Smooth muscle cell (in vitro differentiated cells): ENCODE measurements around the gene EXOC4. TPM values are rescaled to one million over a fixed set of nuclear protein-coding genes. Genes with fewer than 3 reads are reported as not detected.
"Not testable (repeated sequence)": the region's sequence is repeated elsewhere in the genome, so short reads cannot be mapped to it uniquely, and the experiment has no call there.

Source experiments
- DNase-seq: peaks from one replicate; lab custom pipeline; 2025; ENCODE audit not compliant: unreplicated experiment; lab: John Stamatoyannopoulos, UW
- H2AFZ ChIP-seq: fragments of 200-600 bp; sonication (generic); 2 replicates; pipeline ENCODE4 v1.6.0; 2016; ENCODE audit warnings: antibody characterized with exemption, low read depth, mild to moderate bottlenecking
- H3F3A ChIP-seq: fragments of 200-600 bp; sonication (generic); 2 replicates; pipeline ENCODE4 v1.6.0; 2017; ENCODE audit warnings: antibody characterized with exemption, low read depth
- H3K27ac ChIP-seq: fragments of 200-600 bp; sonication (generic); 2 replicates; pipeline ENCODE4 v1.5.1; 2016; ENCODE audit warnings: low read depth, mild to moderate bottlenecking
- H3K27me3 ChIP-seq: fragments of 200-600 bp; sonication (generic); 2 replicates; pipeline ENCODE4 v1.6.1; 2016; ENCODE audit warnings: low read depth, mild to moderate bottlenecking
- H3K36me3 ChIP-seq: fragments of 200-600 bp; sonication (generic); 2 replicates; pipeline ENCODE4 v1.5.1; 2016; ENCODE audit warnings: low read depth
- H3K4me1 ChIP-seq: fragments of 200-600 bp; sonication (generic); 2 replicates; pipeline ENCODE4 v1.5.1; 2016; ENCODE audit warnings: low read depth
- H3K4me2 ChIP-seq: fragments of 200-600 bp; sonication (generic); 2 replicates; pipeline ENCODE4 v1.6.0; 2016; ENCODE audit warnings: mild to moderate bottlenecking
- H3K4me3 ChIP-seq: fragments of 200-600 bp; sonication (generic); 2 replicates; pipeline ENCODE4 v1.5.1; 2016; ENCODE audit warnings: mild to moderate bottlenecking
- H3K79me2 ChIP-seq: fragments of 200-600 bp; sonication (generic); 2 replicates; pipeline ENCODE4 v1.6.0; 2016; ENCODE audit warnings: low read depth, mild to moderate bottlenecking
- H3K9ac ChIP-seq: fragments of 200-600 bp; sonication (generic); 2 replicates; pipeline ENCODE4 v1.6.0; 2016; ENCODE audit warnings: low read depth
- H3K9me3 ChIP-seq: fragments of 200-600 bp; sonication (generic); replicated peaks from 2 replicates; pipeline ENCODE4 v1.5.1; 2016; ENCODE audit warnings: low read depth
- H4K20me1 ChIP-seq: fragments of 200-600 bp; sonication (generic); 2 replicates; pipeline ENCODE4 v1.6.0; 2016; ENCODE audit warnings: low read depth
- CTCF ChIP-seq: fragments of 200-600 bp; sonication (generic); IDR thresholded peaks from 2 replicates; pipeline ENCODE4 v1.5.1; 2017; ENCODE audit warnings: borderline replicate concordance, mild to moderate bottlenecking, antibody characterized with exemption; ENCODE audit not compliant: insufficient read depth, poor library complexity, severe bottlenecking
- WGBS: methylation state at CpG from one replicate; pipeline ENCODE4 v1.1.7; 2016; ENCODE audit warnings: low lambda C conversion rate; 5-methylcytosine and 5-hydroxymethylcytosine counted together
- polyA plus RNA-seq: library from polyadenylated mRNA; unstranded; fragments of >200 nt; fragmentation: Nextera tagmentation; extraction: Ambion mirVana; gene quantifications from 2 replicates; pipeline ENCODE4 v1.2.1, GENCODE V29; 2016
- total RNA-seq: library from RNA; depleted of rRNA; stranded (reverse); fragments of >200 nt; gene quantifications from 2 replicates; pipeline ENCODE4 v1.2.3, GENCODE V29; 2014

Gene EXOC4
- total and polyA plus RNA-seq, 2 experiments from 2014 or later = 21.5 to 47.1 TPM

GRCh38 chr7:134070673-134071072 is 817.8 kb downstream of the EXOC4 start:
- no peaks in the 10 kb centered on the region for H3K9me3 ChIP-seq
- H3K79me2 ChIP-seq = no peaks in the 10 kb centered on the region
- H3K9ac ChIP-seq = no peak overlapping the region
- H3K27me3 ChIP-seq = no peaks in the 10 kb centered on the region
- no peak for DNase-seq
- no peaks in the 10 kb centered on the region for H3K36me3 ChIP-seq
- no peak overlapping the region for H3K4me3 ChIP-seq
- WGBS = 86% methylated on average over 3 of the region's 3 CpGs
- H3K4me1 ChIP-seq = no peaks in the 10 kb centered on the region
- no peaks in the 10 kb centered on the region for H4K20me1 ChIP-seq
- TF ChIP-seq CTCF = no peak
- no peak overlapping the region for H2AFZ ChIP-seq
- no peaks in the 10 kb centered on the region for H3F3A ChIP-seq
- no peak overlapping the region for H3K4me2 ChIP-seq
- H3K27ac ChIP-seq = no peak overlapping the region

- Histone ChIP-seq H3K4me3 (no peak overlapping the region), H3K27ac (no peak overlapping the region), H3K79me2 (no peaks in the 10 kb centered on the region), H3K27me3 (no peaks in the 10 kb centered on the region), H3K9me3 (no peaks in the 10 kb centered on the region), H3K4me1 (no peaks in the 10 kb centered on the region), H3K9ac (no peak overlapping the region), H3F3A (no peaks in the 10 kb centered on the region), H3K4me2 (no peak overlapping the region), H4K20me1 (no peaks in the 10 kb centered on the region), H3K36me3 (no peaks in the 10 kb centered on the region), H2AFZ (no peak overlapping the region)
- TF ChIP-seq CTCF = no peak
- DNase-seq = no peak
Observed at GRCh38 chr7:134071355-134072331, 818.8 kb downstream of the EXOC4 start.

DNA sequence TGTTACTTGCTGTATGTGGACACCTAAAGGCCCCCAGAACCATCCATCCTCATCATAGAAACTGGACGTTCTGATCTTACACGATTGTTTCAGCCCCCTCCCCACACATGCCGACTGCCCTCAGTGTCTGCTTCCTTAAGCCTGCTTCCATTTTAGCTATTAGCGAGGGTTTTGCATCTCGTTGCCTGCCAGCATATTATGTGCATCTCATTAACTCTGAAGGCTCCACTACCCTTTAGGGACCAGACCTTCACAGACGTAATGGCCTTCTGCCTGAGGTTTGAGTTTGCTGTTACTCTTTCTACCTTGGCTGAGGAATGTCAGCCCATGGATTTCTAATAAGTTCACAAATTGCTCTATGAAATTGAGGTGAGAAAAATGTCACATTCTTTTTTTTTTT is 820.4 kb downstream of the EXOC4 start:
- Histone ChIP-seq H3K27me3 (no peaks in the 10 kb centered on the region), H2AFZ (no peak overlapping the region), H3F3A (no peaks in the 10 kb centered on the region), H3K4me3 (no peak overlapping the region), H3K9ac (no peak overlapping the region), H3K9me3 (no peaks in the 10 kb centered on the region), H3K4me2 (no peak overlapping the region), H3K36me3 (no peaks in the 10 kb centered on the region), H4K20me1 (no peaks in the 10 kb centered on the region), H3K27ac (no peak overlapping the region), H3K79me2 (no peaks in the 10 kb centered on the region), H3K4me1 (no peaks in the 10 kb centered on the region)
- no peak for TF ChIP-seq CTCF
- 94% methylated on average over 6 of the region's 6 CpGs for WGBS
- DNase-seq = no peak

DNA sequence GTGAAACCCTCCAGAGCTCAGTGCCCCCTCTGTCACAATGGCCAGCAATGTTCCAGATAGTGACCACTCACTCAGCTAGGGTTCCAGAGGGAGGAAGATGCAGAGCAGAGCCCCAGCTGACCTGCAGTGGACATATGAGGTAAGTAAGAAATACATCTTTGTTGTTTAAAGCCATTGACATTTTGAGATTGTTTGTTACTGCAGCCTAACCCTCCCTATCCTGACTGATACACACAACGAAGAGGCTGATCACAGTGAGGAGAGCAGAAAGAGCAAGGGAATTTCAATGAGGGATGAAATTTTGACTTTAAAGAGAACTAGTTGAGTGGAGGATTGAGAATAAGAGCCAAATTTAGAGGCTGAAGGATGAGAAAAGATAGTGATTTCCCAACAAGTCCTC is 822.9 kb downstream of the EXOC4 start:
- no peak overlapping the region for H3K9ac ChIP-seq
- H4K20me1 ChIP-seq = no peaks in the 10 kb centered on the region
- 95% methylated on average over 1 of the region's 1 CpG for WGBS
- H3K4me3 ChIP-seq = no peak overlapping the region
- no peaks in the 10 kb centered on the region for H3K27me3 ChIP-seq
- H3K9me3 ChIP-seq = no peaks in the 10 kb centered on the region
- no peak for DNase-seq
- H3K4me2 ChIP-seq = no peak overlapping the region
- no peak for TF ChIP-seq CTCF
- no peaks in the 10 kb centered on the region for H3K4me1 ChIP-seq
- H3F3A ChIP-seq = no peaks in the 10 kb centered on the region
- H3K36me3 ChIP-seq = no peaks in the 10 kb centered on the region
- no peak overlapping the region for H2AFZ ChIP-seq
- H3K27ac ChIP-seq = no peak overlapping the region
- no peaks in the 10 kb centered on the region for H3K79me2 ChIP-seq

GRCh38 chr7:134077560-134077959 is 824.7 kb downstream of the EXOC4 start:
- not testable (repeated sequence) for H2AFZ ChIP-seq, H3K36me3 ChIP-seq, H3K9me3 ChIP-seq, DNase-seq, H3K4me2 ChIP-seq, H3K27ac ChIP-seq, H4K20me1 ChIP-seq, H3K4me1 ChIP-seq, H3K9ac ChIP-seq, H3K79me2 ChIP-seq, H3F3A ChIP-seq, H3K4me3 ChIP-seq, H3K27me3 ChIP-seq
- 98% methylated on average over 2 of the region's 2 CpGs for WGBS
